ENCODE results near the gene STIL.

GRCh38 chr1:47252795-47253194 lies 61.2 kb downstream of the STIL start:
- TF ChIP-seq, protein P1, sequence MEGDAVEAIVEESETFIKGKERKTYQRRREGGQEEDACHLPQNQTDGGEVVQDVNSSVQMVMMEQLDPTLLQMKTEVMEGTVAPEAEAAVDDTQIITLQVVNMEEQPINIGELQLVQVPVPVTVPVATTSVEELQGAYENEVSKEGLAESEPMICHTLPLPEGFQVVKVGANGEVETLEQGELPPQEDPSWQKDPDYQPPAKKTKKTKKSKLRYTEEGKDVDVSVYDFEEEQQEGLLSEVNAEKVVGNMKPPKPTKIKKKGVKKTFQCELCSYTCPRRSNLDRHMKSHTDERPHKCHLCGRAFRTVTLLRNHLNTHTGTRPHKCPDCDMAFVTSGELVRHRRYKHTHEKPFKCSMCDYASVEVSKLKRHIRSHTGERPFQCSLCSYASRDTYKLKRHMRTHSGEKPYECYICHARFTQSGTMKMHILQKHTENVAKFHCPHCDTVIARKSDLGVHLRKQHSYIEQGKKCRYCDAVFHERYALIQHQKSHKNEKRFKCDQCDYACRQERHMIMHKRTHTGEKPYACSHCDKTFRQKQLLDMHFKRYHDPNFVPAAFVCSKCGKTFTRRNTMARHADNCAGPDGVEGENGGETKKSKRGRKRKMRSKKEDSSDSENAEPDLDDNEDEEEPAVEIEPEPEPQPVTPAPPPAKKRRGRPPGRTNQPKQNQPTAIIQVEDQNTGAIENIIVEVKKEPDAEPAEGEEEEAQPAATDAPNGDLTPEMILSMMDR (conservative IDR thresholded peaks at IDR 0.05) = no peak
- TF ChIP-seq ZFX (IDR thresholded peaks at IDR 0.05) = no peak

Measured in C4-2B (cell line).